PC-3 (cell line): Measurements from ENCODE around the gene NOSTRIN. TPM values are rescaled to one million over a fixed set of nuclear protein-coding genes. Genes with fewer than 3 reads are reported as not detected.

Source experiments
- ATAC-seq: fragments of 200-7000 bp; cut with Tn5 transposase; 2 replicates; pipeline ENCODE4 v1.9.1; 2020; ENCODE audit warnings: mild to moderate bottlenecking, moderate library complexity
- BruUV-seq: library from RNA; stranded (reverse); fragments of 400-500 nt; replicated peaks from 2 replicates; lab custom pipeline; 2021; lab: Mats Ljungman, UMichigan
- CTCF ChIA-PET: fragments of 300-600 bp; sonication (Branson Sonifier 250); formaldehyde crosslinking; loops from one replicate; lab custom pipeline; 2022; ENCODE audit warnings: antibody characterized with exemption; lab: Charles Lee
- POLR2A ChIA-PET: fragments of 300-600 bp; sonication (Branson Sonifier 250); formaldehyde crosslinking; loops from one replicate; lab custom pipeline; 2022; ENCODE audit warnings: antibody characterized with exemption; ENCODE audit not compliant: unreplicated experiment; lab: Charles Lee
- DNase-seq: peaks from one replicate; pipeline ENCODE4 v3.0.0-alpha.2; 2015
- H2AFZ ChIP-seq: fragments of 300-600 bp; sonication (generic); 2 replicates; pipeline ENCODE4 v1.6.0; 2016; ENCODE audit warnings: antibody characterized with exemption, low read length
- H3F3A ChIP-seq: fragments of 300-600 bp; sonication (generic); one replicate; pipeline ENCODE4 v1.6.0; 2017; ENCODE audit warnings: antibody characterized with exemption, low read length, control low read depth, mild to moderate bottlenecking; ENCODE audit not compliant: unreplicated experiment
- H3K27ac ChIP-seq: fragments of 300-600 bp; sonication (generic); 2 replicates; pipeline ENCODE4 v1.5.1; 2016; ENCODE audit warnings: mild to moderate bottlenecking, low read length
- H3K27me3 ChIP-seq: fragments of 300-600 bp; sonication (generic); 2 replicates; pipeline ENCODE4 v1.6.1; 2016; ENCODE audit warnings: low read length, mixed read lengths
- H3K36me3 ChIP-seq: fragments of 300-600 bp; sonication (generic); 2 replicates; pipeline ENCODE4 v1.6.1; 2016; ENCODE audit warnings: low read depth, mixed run types, low read length, mixed read lengths
- H3K4me1 ChIP-seq: fragments of 300-600 bp; sonication (generic); 2 replicates; pipeline ENCODE4 v1.5.1; 2016; ENCODE audit warnings: low read length; ENCODE audit not compliant: insufficient read depth
- H3K4me2 ChIP-seq: fragments of 300-600 bp; sonication (generic); 2 replicates; pipeline ENCODE4 v1.6.0; 2016; ENCODE audit warnings: low read length
- H3K4me3 ChIP-seq: fragments of 300-600 bp; sonication (generic); 2 replicates; pipeline ENCODE4 v1.5.1; 2016; ENCODE audit warnings: mild to moderate bottlenecking, low read length, mixed read lengths
- H3K79me2 ChIP-seq: fragments of 300-600 bp; sonication (generic); 2 replicates; pipeline ENCODE4 v1.6.1; 2017; ENCODE audit warnings: low read length, mixed read lengths
- H3K9ac ChIP-seq: fragments of 300-600 bp; sonication (generic); 2 replicates; pipeline ENCODE4 v1.6.0; 2016; ENCODE audit warnings: mild to moderate bottlenecking, low read length
- H3K9me2 ChIP-seq: fragments of 300-600 bp; sonication (generic); replicated peaks from 2 replicates; pipeline ENCODE4 v1.6.1; 2016; ENCODE audit warnings: mixed run types, low read length, mixed read lengths
- H3K9me3 ChIP-seq: fragments of 300-600 bp; sonication (generic); 2 replicates; pipeline ENCODE4 v1.6.1; 2016; ENCODE audit warnings: low read length, mixed read lengths
- H4K20me1 ChIP-seq: fragments of 300-600 bp; sonication (generic); 2 replicates; pipeline ENCODE4 v1.6.1; 2016; ENCODE audit warnings: low read length, mixed read lengths
- CTCF ChIP-seq: fragments of 300-600 bp; sonication (generic); conservative IDR thresholded peaks from 2 replicates; pipeline ENCODE4 v1.5.1; 2017; ENCODE audit warnings: antibody characterized with exemption, low read depth, mild to moderate bottlenecking, low read length
- EZH2 ChIP-seq: fragments of 300-600 bp; sonication (generic); IDR thresholded peaks from one replicate; pipeline ENCODE4 v1.6.1; 2017; ENCODE audit warnings: antibody characterized with exemption, mild to moderate bottlenecking, low read length; ENCODE audit not compliant: unreplicated experiment
- EZH2phosphoT487 ChIP-seq: fragments of 300-600 bp; sonication (generic); IDR thresholded peaks from 2 replicates; pipeline ENCODE4 v1.6.1; 2018; ENCODE audit warnings: mild to moderate bottlenecking, antibody characterized with exemption, low read length, borderline replicate concordance
- intact Hi-C: fragments of 100-400 bp; cut with micrococcal nuclease; formaldehyde crosslinking; loops from 2 replicates; pipeline ENCODE4 v1.9.0; 2023
- total RNA-seq: library from RNA; depleted of rRNA; stranded (reverse); fragments of >200 nt; gene quantifications from 2 replicates; pipeline ENCODE4 v1.2.3, GENCODE V29; 2014

Gene NOSTRIN
- total RNA-seq, 1 experiment from 2014 or later, result 1.1 TPM

- intact Hi-C loops, result no loop called here
- ChIA-PET POLR2A (no interaction called here), CTCF (no interaction called here)
- Histone ChIP-seq H3K4me2 (no peak overlapping the region), H3K79me2 (no peaks in the 10 kb centered on the region), H2AFZ (no peak overlapping the region), H3K9me2 (0 out of 2 replicates have a peak, but pooled peaks cover 3% of the 10 kb centered on the region), H3K27ac (no peak overlapping the region), H3K27me3 (no peaks in the 10 kb centered on the region), H4K20me1 (no peaks in the 10 kb centered on the region), H3K4me3 (no peak overlapping the region), H3K9me3 (no peaks in the 10 kb centered on the region), H3F3A (no peaks in the 10 kb centered on the region), H3K36me3 (no peaks in the 10 kb centered on the region), H3K9ac (no peak overlapping the region), H3K4me1 (peaks cover 5% of the 10 kb centered on the region)
- DNase-seq, result no peak
- TF ChIP-seq EZH2phosphoT487 (no peak), CTCF (no peak), EZH2 (no peak)
- BruUV-seq, result no TSS peak
- ATAC-seq, result no peak
Measured at GRCh38 chr2:168787098-168787781, 15.2 kb upstream of the NOSTRIN start.

GRCh38 chr2:168787782-168788376 is 14.6 kb upstream of the NOSTRIN start:
- 0 out of 2 replicates have a peak, but pooled peaks cover 3% of the 10 kb centered on the region for H3K9me2 ChIP-seq
- H3K79me2 ChIP-seq, result no peaks in the 10 kb centered on the region
- no peak overlapping the region for H3K4me2 ChIP-seq
- TF ChIP-seq EZH2 (no peak), CTCF (no peak), EZH2phosphoT487 (no peak)
- BruUV-seq, result no TSS peak
- no peaks in the 10 kb centered on the region for H3K27me3 ChIP-seq
- H2AFZ ChIP-seq, result no peak overlapping the region
- H3F3A ChIP-seq, result no peaks in the 10 kb centered on the region
- intact Hi-C loops, result no loop called here
- no peak overlapping the region for H3K4me3 ChIP-seq
- H3K27ac ChIP-seq, result no peak overlapping the region
- no peaks in the 10 kb centered on the region for H3K9me3 ChIP-seq
- POLR2A ChIA-PET, result no interaction called here
- CTCF ChIA-PET, result no interaction called here
- peaks cover 5% of the 10 kb centered on the region for H3K4me1 ChIP-seq
- ATAC-seq (no peak), DNase-seq (no peak)
- H4K20me1 ChIP-seq, result no peaks in the 10 kb centered on the region
- no peak overlapping the region for H3K9ac ChIP-seq
- no peaks in the 10 kb centered on the region for H3K36me3 ChIP-seq

GRCh38 chr2:168789776-168790175 is 12.7 kb upstream of the NOSTRIN start:
- Histone ChIP-seq H3K79me2 (no peaks in the 10 kb centered on the region), H3K27me3 (no peaks in the 10 kb centered on the region), H3K9ac (no peak overlapping the region), H3K9me3 (no peaks in the 10 kb centered on the region), H3K27ac (no peak overlapping the region), H3K9me2 (0 out of 2 replicates have a peak, but pooled peaks cover 3% of the 10 kb centered on the region), H3K4me1 (peaks cover 1% of the 10 kb centered on the region), H3K36me3 (no peaks in the 10 kb centered on the region), H3K4me2 (no peak overlapping the region), H3F3A (no peaks in the 10 kb centered on the region), H4K20me1 (no peaks in the 10 kb centered on the region), H3K4me3 (no peak overlapping the region), H2AFZ (no peak overlapping the region)
- ATAC-seq (no peak), DNase-seq (no peak)
- intact Hi-C loops, result no loop called here
- ChIA-PET CTCF (no interaction called here), POLR2A (no interaction called here)
- no peak for TF ChIP-seq EZH2phosphoT487
- no peak for TF ChIP-seq CTCF
- no peak for TF ChIP-seq EZH2
- BruUV-seq, result no TSS peak
